ENCODE measurements around the gene CNIH3.

The CNIH3 gene

DNA sequence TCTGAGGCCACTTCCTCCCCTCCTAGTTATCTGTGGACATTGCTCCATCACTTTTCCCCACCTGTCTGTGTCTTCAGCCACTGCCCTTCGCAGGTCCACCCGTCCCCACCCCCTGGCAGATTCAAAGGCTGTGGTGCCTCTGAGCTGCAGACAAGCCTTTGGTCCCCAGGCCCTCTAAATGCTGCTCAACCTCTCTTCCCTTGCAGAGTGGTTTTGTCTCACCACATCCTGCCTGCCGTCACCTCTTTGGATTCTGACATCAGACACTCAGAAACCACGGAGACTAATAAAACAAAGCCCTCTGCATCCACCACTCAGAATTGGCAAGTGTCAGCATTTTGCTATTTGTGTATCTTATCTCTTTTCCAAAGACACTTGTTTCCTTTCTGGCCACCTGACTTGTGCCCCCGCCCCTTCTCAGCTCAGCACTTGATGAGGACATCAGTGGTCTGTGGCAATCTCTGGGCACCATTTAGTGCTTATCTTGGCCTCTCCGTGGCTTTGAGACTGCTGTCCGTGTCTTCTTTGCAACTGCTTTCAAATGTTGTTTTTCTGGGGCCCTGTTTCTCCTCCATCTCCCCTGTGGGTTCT lies 7.7 kb downstream of the CNIH3 start:
- Mint-ChIP-seq H3K27me3 (peaks cover 29% of the 10 kb centered on the region), H3K4me3 (peak overlapping the region; percentile 71), H3K4me1 (ENCODE audit: low read depth) (peaks cover 26% of the 10 kb centered on the region), H3K36me3 (peaks cover 6% of the 10 kb centered on the region), H3K9me3 (ENCODE audit: low read depth) (peaks cover 8% of the 10 kb centered on the region), H3K27ac (peak overlapping the region; percentile 72)

DNA sequence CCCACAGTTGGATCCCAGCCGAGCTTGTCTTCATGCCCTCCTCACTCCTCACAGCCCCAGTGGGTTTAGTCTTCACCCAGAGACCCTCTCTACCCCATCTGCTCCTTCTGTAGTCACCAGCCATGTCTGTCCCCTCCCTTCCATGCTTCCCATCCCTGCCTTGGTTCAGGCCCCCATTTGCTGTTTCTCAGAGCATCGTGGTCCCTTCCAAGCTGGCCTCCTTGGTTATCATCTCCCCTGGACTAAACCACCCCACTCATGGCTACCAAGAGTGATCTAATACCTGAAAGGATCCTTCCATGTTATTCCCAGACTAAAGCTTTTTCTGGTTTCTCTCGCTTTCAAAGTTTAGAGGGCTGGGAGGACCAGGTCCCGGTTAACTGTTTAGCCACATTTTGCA lies 8.3 kb downstream of the CNIH3 start:
- Mint-ChIP-seq H3K4me1 (ENCODE audit: low read depth) (peaks cover 25% of the 10 kb centered on the region), H3K27ac (peak overlapping the region; percentile 72), H3K4me3 (peak overlapping the region; percentile 71), H3K9me3 (ENCODE audit: low read depth) (peaks cover 8% of the 10 kb centered on the region), H3K36me3 (peaks cover 6% of the 10 kb centered on the region), H3K27me3 (peaks cover 23% of the 10 kb centered on the region)

DNA sequence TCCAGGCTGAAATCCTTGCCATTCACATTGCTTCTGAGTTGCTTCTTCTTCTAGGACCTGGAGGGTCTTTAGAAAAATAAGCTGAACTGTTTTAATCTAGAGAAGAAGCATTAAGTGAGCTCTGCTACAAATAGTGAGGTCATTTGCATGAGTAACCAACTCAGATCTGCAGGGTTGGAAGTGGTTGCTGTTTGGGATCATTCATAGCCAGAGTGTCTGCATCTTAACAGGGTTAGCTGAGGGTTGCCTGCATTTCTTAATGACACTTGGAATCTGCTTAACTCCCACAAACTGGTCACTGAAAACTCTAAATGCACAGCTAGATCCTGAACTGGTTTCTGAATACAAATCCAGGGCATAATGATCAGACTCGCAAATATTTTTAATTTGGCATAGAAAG lies 9.9 kb downstream of the CNIH3 start:
- Mint-ChIP-seq H3K9me3 (ENCODE audit: low read depth) (peaks cover 8% of the 10 kb centered on the region), H3K27ac (no peak overlapping the region), H3K27me3 (peaks cover 15% of the 10 kb centered on the region), H3K36me3 (peaks cover 6% of the 10 kb centered on the region), H3K4me1 (ENCODE audit: low read depth) (peaks cover 25% of the 10 kb centered on the region), H3K4me3 (no peak overlapping the region)

DNA sequence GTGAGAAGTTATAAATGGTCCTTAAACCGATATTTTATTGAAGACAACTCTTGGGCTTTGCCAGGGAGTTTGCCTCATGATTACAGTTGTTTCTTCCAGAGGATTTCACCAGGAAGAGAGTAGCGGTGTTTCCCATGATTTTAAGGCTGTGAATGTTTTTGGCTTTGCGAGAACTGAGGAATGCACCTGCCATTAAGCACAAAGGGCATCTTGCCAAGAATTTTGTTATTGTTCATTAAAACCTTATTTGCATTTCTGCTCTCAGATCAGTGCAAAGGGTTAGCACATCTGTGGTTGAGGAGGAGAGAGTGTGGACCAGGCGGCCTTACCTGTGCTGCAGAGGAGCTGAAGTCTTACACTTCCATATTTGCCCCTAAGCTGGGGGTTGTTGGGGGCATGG lies 13.8 kb downstream of the CNIH3 start:
- H3K4me3 Mint-ChIP-seq, result no peak overlapping the region
- H3K4me1 Mint-ChIP-seq (ENCODE audit: low read depth), result peaks cover 2% of the 10 kb centered on the region
- H3K9me3 Mint-ChIP-seq (ENCODE audit: low read depth), result no peaks in the 10 kb centered on the region
- H3K36me3 Mint-ChIP-seq, result peaks cover 2% of the 10 kb centered on the region
- peaks cover 13% of the 10 kb centered on the region for H3K27me3 Mint-ChIP-seq
- H3K27ac Mint-ChIP-seq, result no peak overlapping the region

DNA sequence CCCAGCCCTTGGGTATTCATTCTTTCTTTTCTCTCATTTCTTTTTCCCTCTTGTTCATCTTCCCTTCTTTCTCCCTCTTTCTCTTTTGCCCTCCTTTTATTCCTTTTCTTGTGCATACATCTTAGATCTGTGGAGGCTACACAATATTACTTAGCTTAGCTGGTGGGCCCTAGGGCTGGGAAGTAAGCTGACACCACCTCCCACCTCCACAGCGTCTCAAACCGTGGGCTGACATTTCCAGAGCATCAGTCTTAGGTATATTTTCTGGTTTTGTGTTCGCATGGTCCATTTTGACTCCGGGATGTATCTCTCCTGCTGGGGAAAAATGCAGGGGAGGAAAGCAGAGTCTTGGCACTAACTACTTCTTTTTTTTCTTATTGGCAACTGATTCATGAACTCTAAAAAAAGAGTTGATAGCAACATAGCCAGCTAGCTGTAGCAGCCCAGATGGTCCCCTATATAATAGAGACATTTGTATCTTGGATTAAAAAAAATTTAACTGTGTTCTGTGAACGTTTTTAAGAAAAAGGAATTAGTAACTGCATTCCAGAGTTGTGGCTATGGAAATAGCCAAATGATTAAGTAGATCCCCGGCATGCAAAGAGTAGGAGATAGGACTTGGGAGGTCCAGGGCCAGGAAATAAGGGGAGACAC lies 15.5 kb downstream of the CNIH3 start:
- H3K4me3 Mint-ChIP-seq, result no peak overlapping the region
- H3K27me3 Mint-ChIP-seq, result peaks cover 13% of the 10 kb centered on the region
- H3K4me1 Mint-ChIP-seq (ENCODE audit: low read depth), result no peaks in the 10 kb centered on the region
- H3K9me3 Mint-ChIP-seq (ENCODE audit: low read depth), result no peaks in the 10 kb centered on the region
- H3K36me3 Mint-ChIP-seq, result peaks cover 2% of the 10 kb centered on the region
- H3K27ac Mint-ChIP-seq, result no peak overlapping the region

DNA sequence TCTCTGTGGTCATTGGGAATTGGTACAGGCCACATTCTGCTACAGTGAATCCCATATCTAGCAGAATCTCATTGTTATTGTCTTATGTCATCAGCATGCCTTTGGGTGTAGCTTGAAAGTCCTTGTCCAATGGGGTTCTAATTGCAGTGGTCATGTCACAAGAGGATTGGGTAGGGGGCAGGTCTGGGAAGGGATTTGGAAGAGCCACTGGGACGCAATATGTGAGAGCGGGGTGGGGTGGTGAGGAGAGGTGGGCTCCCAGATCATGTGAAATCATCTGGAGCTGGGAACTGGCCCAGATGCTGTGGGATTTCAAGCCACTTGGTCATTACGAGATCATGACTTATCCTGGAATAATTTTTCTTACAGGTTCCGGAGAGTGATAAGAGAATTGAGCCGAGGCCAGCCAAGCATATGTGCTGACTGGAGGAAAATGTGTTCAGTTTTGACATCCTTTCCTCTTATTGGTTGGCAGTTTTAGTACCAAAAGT lies 16.3 kb downstream of the CNIH3 start:
- Mint-ChIP-seq H3K9me3 (ENCODE audit: low read depth) (no peaks in the 10 kb centered on the region), H3K27ac (no peak overlapping the region), H3K4me3 (no peak overlapping the region), H3K4me1 (ENCODE audit: low read depth) (no peaks in the 10 kb centered on the region), H3K27me3 (peaks cover 13% of the 10 kb centered on the region), H3K36me3 (peaks cover 2% of the 10 kb centered on the region)

DNA sequence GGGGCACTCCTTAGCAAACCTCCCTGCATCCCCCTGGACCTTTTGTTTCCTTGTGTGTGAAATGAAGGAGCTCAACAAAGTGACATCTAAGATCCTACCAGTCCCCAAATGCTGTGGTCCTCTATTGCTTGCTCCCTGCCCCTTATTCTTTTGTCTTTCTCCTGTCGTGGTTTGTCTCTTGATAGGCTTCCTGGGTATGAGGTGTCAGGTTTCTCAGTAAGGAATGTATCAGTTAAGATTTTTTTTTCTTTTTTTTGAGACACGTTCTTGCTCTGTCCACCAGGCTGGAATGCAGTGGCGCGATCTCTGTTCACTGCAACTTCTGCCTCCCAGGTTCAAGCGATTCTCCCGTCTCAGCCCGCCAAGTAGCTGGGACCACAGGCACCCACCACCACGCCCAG lies 16.8 kb downstream of the CNIH3 start:
- Mint-ChIP-seq H3K36me3 (peaks cover 2% of the 10 kb centered on the region), H3K27me3 (peaks cover 13% of the 10 kb centered on the region), H3K27ac (no peak overlapping the region), H3K4me1 (ENCODE audit: low read depth) (peaks cover 4% of the 10 kb centered on the region), H3K9me3 (ENCODE audit: low read depth) (no peaks in the 10 kb centered on the region), H3K4me3 (no peak overlapping the region)

DNA sequence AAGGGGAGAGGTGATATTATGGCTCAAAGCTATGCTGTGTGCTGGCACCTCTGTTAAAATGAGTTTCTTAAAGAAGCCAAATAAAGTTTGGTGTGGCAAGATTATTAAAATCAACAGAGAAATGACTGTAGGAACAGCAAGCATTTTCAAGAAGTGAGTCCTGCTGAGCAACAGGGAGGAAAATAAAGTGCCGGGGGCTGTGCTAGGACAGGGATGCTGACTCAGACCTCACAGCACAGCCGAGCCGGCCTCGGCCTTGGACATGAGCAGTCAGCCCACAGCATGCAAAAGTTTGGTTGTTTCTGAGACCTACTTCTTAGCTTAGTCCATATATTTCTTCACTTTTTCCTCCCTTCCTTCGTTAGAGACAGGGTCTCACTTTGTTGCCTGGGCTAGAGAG lies 19.2 kb downstream of the CNIH3 start:
- no peak overlapping the region for H3K27ac Mint-ChIP-seq
- H3K9me3 Mint-ChIP-seq (ENCODE audit: low read depth), result no peaks in the 10 kb centered on the region
- peaks cover 9% of the 10 kb centered on the region for H3K27me3 Mint-ChIP-seq
- peaks cover 4% of the 10 kb centered on the region for H3K4me1 Mint-ChIP-seq (ENCODE audit: low read depth)
- H3K4me3 Mint-ChIP-seq, result no peak overlapping the region
- peaks cover 2% of the 10 kb centered on the region for H3K36me3 Mint-ChIP-seq

DNA sequence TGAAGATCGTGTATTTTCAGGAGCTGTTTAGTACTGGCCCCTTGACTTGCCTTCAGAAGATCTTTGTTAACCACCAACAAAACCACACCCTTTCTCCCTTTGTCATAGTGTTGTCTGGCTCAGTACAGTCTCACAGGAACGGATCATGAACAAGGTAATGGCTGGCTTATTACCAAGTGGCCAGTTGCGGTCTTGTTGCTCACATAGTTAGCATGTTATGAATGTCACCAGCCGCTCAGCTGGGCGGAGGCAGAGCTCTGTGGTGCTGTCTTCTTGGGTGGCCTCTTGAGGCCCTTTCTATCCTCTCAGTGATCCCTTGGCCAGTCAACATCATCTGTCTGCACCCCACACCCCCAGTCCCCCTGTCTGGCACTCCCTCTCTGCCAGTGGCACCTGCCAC lies 21.4 kb downstream of the CNIH3 start:
- Mint-ChIP-seq H3K4me3 (no peak overlapping the region), H3K27ac (no peak overlapping the region), H3K27me3 (peaks cover 4% of the 10 kb centered on the region), H3K36me3 (no peaks in the 10 kb centered on the region), H3K9me3 (ENCODE audit: low read depth) (no peaks in the 10 kb centered on the region), H3K4me1 (ENCODE audit: low read depth) (peaks cover 4% of the 10 kb centered on the region)

DNA sequence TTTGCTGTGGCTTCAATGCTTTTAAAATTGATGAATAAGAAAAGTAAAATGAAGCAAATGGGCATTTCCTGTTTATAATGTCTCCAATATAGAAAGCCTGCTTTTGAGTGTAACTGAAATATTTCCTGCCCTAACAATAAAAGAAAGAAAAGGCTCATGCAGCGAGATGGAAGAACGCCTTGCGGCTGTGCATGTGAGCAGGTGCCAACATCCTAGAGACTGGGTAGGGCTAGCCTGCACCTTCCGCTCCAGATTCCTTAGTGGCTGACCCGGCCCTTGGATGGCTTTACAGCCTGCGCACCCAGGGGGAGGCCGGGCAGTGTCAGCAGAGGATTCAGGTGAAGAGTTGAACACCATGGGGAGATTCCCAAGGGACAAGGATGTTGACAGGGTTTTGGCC lies 21.8 kb downstream of the CNIH3 start:
- no peak overlapping the region for H3K27ac Mint-ChIP-seq
- no peaks in the 10 kb centered on the region for H3K9me3 Mint-ChIP-seq (ENCODE audit: low read depth)
- H3K4me1 Mint-ChIP-seq (ENCODE audit: low read depth), result peaks cover 4% of the 10 kb centered on the region
- no peaks in the 10 kb centered on the region for H3K36me3 Mint-ChIP-seq
- no peak overlapping the region for H3K4me3 Mint-ChIP-seq
- H3K27me3 Mint-ChIP-seq, result peaks cover 3% of the 10 kb centered on the region

DNA sequence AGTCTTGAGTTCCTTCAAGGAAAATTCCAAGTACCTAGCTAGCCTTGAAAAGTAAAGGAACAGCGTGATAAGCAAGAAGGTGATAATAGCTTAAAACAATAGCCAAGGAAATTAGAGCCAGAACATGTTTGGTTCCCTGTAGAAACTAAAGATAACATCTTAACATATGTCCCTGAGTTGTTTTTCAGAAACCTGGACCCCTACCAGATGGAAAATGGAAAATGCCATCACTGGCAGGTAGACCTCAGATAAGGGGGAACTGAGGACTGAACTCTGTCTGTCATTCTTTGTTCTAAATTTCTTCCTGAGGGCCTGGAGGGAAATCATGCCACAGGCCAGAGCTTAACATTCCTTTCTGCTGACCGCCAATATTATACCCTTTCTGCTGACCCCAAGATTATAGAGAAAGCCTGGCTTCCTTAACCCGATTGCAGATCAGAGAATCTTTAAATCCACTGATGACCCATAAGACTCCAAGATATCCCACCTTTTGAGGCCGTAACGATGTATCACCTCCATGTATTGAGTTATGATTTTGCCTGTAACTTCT lies 23.4 kb downstream of the CNIH3 start:
- Mint-ChIP-seq H3K36me3 (no peaks in the 10 kb centered on the region), H3K27me3 (peaks cover 3% of the 10 kb centered on the region), H3K4me3 (no peak overlapping the region), H3K9me3 (ENCODE audit: low read depth) (no peaks in the 10 kb centered on the region), H3K27ac (no peak overlapping the region), H3K4me1 (ENCODE audit: low read depth) (peaks cover 4% of the 10 kb centered on the region)

DNA sequence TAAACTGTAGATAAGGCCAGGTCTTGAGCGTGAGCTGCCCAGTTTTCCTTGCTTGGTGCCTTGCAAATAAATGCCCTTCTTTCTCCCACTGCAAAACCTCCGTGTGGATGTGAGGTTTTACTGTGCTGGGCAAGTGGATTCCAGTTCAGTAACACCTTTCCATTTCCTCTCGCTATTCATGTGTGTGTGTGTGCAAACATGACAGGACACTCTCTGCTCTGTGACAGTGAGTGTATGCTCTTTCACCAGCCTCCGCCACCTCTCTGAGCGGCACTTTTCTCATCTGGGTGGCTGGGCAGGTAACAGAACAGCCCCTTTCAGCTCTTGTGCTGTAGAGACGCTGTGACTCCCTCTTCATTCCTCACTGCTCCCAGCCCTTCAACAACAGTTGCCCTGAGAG lies 23.9 kb downstream of the CNIH3 start:
- no peaks in the 10 kb centered on the region for H3K9me3 Mint-ChIP-seq (ENCODE audit: low read depth)
- H3K36me3 Mint-ChIP-seq, result no peaks in the 10 kb centered on the region
- no peak overlapping the region for H3K27ac Mint-ChIP-seq
- no peak overlapping the region for H3K4me3 Mint-ChIP-seq
- peaks cover 4% of the 10 kb centered on the region for H3K4me1 Mint-ChIP-seq (ENCODE audit: low read depth)
- no peaks in the 10 kb centered on the region for H3K27me3 Mint-ChIP-seq

DNA sequence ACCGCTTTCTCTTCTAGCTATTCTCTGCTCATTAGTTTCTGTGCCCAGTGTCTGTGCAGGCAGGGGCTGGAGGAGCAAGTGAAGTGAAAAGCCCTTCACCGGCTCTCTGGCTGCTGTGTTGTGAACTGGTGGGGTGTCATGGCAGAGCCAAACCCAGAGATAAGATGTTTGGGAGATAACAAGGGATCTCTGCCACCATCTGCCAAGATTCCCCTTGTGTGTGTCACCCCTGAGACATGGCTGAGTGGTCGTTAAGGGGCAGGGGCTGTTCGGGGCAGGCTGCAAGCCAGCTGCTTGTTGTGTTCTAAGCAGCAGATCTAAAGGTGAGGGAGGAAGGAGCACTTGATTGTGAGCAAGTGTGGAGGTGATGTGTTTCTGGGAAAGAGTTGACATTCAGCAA lies 24.5 kb downstream of the CNIH3 start:
- Mint-ChIP-seq H3K27ac (no peak overlapping the region), H3K9me3 (ENCODE audit: low read depth) (no peaks in the 10 kb centered on the region), H3K27me3 (no peaks in the 10 kb centered on the region), H3K36me3 (no peaks in the 10 kb centered on the region), H3K4me3 (no peak overlapping the region), H3K4me1 (ENCODE audit: low read depth) (peaks cover 4% of the 10 kb centered on the region)

DNA sequence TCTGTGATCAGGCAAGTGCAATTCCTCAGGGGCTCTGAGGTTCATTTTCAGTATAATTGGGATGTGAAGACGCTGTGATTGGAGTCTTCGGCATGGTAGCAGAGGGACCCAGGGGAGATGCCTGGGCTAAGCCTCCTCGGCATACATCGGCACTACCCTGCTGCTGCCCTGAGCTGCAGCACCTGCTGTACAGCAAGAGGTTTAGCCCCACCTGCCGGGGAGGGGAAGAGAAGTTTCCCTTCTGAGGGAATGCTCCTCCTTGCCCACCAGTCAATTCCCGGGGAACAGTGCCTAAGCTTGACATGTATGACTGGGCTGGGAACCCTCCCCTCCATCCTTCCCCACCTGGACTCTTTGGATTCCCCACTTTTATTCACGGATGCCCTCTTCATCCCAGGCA lies 24.9 kb downstream of the CNIH3 start:
- H3K4me3 Mint-ChIP-seq, result no peak overlapping the region
- no peaks in the 10 kb centered on the region for H3K9me3 Mint-ChIP-seq (ENCODE audit: low read depth)
- H3K27ac Mint-ChIP-seq, result no peak overlapping the region
- H3K27me3 Mint-ChIP-seq, result no peaks in the 10 kb centered on the region
- no peaks in the 10 kb centered on the region for H3K36me3 Mint-ChIP-seq
- peaks cover 4% of the 10 kb centered on the region for H3K4me1 Mint-ChIP-seq (ENCODE audit: low read depth)

DNA sequence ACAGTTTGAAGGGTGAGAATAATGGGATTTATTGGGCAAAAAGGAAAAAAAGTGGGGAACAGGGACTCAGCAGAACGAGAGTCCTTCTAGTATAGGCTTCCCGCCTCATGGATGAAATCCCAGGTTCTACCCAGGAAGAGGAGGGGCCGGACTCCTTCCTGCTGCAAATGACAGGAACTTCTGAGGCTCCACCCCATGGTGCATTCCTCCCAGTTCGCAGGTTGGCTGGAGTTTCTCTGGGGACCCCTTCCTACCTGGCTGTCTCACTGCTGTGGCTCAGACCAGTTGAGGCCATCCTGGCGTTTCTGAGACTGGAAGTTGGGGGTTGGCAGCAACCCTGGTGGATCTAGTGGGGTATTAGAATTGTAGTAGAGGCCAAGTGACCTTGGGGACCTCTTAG lies 27.5 kb downstream of the CNIH3 start:
- Mint-ChIP-seq H3K27me3 (no peaks in the 10 kb centered on the region), H3K4me1 (ENCODE audit: low read depth) (no peaks in the 10 kb centered on the region), H3K9me3 (ENCODE audit: low read depth) (no peaks in the 10 kb centered on the region), H3K36me3 (no peaks in the 10 kb centered on the region), H3K4me3 (no peak overlapping the region), H3K27ac (no peak overlapping the region)

Measured in activated naive CD8-positive, alpha-beta T cell (primary cell).